PFSK-1 (cell line): ENCODE results near the gene BCAS1.

Experiments
- FOXP2 ChIP-seq: optimal IDR thresholded peaks from 2 replicates; pipeline ENCODE3; 2011; ENCODE audit warnings: borderline replicate concordance, control low read depth, inconsistent platforms; ENCODE audit not compliant: insufficient read depth; ENCODE audit errors: extremely low read length, extremely low read depth
- POLR2AphosphoS5 ChIP-seq: IDR thresholded peaks from 2 replicates; pipeline ENCODE4 v1.6.1; 2012; ENCODE audit warnings: low read depth, mild to moderate bottlenecking, control low read depth, low read length, moderate library complexity
- REST ChIP-seq, 2 experiments: IDR thresholded peaks; 2 replicates each; pipeline versions ENCODE4 v1.6.1 to v1.8.0; 2011 to 2012; ENCODE audit warnings: low read depth in 2 of 2, low read length in 2 of 2, control low read depth in 1 of 2, inconsistent platforms in 1 of 2, mild to moderate bottlenecking in 1 of 2, moderate library complexity in 1 of 2; ENCODE audit not compliant: insufficient read depth in 1 of 2
- SIN3A ChIP-seq: IDR thresholded peaks from 2 replicates; pipeline ENCODE4 v1.6.1; 2012; ENCODE audit warnings: mild to moderate bottlenecking, low read length, moderate library complexity, borderline replicate concordance; ENCODE audit not compliant: insufficient read depth
- TAF1 ChIP-seq: IDR thresholded peaks from 2 replicates; pipeline ENCODE4 v1.6.1; 2012; ENCODE audit warnings: low read length, control low read depth, borderline replicate concordance; ENCODE audit not compliant: insufficient read depth

The BCAS1 gene

GRCh38 chr20:54061101-54061881, 9.1 kb downstream of the BCAS1 start:
- TF ChIP-seq REST (IDR thresholded peaks at IDR 0.05; ENCODE audit: insufficient read depth in 1 of 2, low read depth in 2 of 2, low read length in 2 of 2) (no peak), TAF1 (no peak), SIN3A (no peak)

GRCh38 chr20:54059691-54060364, 10.6 kb downstream of the BCAS1 start:
- TF ChIP-seq FOXP2 (no peak), POLR2AphosphoS5 (no peak), REST (IDR thresholded peaks at IDR 0.05; ENCODE audit: insufficient read depth in 1 of 2, low read depth in 2 of 2, low read length in 2 of 2) (no peak), TAF1 (no peak), SIN3A (no peak)

GRCh38 chr20:54058420-54059139, 11.8 kb downstream of the BCAS1 start:
- TF ChIP-seq POLR2AphosphoS5 (no peak), REST (IDR thresholded peaks at IDR 0.05; ENCODE audit: insufficient read depth in 1 of 2, low read depth in 2 of 2, low read length in 2 of 2) (no peak), FOXP2 (no peak), TAF1 (no peak), SIN3A (no peak)

GRCh38 chr20:54056762-54057639, 13.4 kb downstream of the BCAS1 start:
- TF ChIP-seq REST (IDR thresholded peaks at IDR 0.05; ENCODE audit: insufficient read depth in 1 of 2, low read depth in 2 of 2, low read length in 2 of 2) (no peak), FOXP2 (no peak), SIN3A (no peak), TAF1 (no peak), POLR2AphosphoS5 (no peak)
